ENCODE measurements around the gene ISCA2.
A peak's percentile ranks its signal among the peaks of the same experiment; 100 is the strongest.

Gene ISCA2

DNA sequence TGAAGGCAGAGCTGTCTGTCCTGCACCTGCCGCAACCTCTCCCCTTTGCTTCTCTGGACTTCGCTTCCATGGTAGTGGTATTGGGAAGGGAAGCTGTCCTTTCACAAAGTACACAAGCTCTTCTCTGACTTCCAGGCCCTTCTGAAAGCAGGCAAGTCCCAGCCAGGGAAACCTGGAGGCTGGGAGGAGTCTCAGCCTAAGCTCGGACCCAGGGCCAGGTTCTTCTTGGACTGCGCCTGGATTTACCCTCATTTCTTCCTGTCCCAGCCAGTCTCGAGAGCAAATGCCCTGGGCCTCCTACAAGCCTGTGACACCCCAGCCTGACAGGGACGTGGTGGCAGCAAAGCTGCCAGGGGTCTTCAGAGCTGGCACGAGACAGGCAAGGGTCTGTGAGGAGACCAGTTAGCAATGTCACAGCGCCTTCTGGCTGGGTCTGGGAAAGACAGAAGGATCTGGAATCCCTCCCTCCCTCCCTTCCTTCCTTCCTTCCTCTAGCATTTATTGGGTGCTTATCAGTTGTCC lies 22.4 kb downstream of the ISCA2 start (continued):
- no peak for TF ChIP-seq ZNF175 (tag by site-specific recombination; IDR thresholded peaks at IDR 0.05)
- TF ChIP-seq ZNF658 (tag by site-specific recombination; IDR thresholded peaks at IDR 0.05), result no peak
- TF ChIP-seq, protein P1, sequence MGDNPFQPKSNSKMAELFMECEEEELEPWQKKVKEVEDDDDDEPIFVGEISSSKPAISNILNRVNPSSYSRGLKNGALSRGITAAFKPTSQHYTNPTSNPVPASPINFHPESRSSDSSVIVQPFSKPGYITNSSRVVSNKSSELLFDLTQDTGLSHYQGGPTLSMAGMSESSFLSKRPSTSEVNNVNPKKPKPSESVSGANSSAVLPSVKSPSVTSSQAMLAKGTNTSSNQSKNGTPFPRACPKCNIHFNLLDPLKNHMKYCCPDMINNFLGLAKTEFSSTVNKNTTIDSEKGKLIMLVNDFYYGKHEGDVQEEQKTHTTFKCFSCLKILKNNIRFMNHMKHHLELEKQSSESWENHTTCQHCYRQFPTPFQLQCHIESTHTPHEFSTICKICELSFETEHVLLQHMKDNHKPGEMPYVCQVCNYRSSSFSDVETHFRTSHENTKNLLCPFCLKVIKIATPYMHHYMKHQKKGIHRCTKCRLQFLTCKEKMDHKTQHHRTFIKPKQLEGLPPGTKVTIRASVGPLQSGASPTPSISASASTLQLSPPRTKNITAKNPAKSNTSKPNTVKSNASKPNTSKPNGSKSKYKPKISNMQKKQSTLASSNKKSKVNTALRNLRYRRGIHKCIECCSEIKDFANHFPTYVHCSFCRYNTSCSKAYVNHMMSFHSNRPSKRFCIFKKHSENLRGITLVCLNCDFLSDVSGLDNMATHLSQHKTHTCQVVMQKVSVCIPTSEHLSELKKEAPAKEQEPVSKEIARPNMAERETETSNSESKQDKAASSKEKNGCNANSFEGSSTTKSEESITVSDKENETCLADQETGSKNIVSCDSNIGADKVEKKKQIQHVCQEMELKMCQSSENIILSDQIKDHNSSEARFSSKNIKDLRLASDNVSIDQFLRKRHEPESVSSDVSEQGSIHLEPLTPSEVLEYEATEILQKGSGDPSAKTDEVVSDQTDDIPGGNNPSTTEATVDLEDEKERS (tag by site-specific recombination; IDR thresholded peaks at IDR 0.05), result no peak
- TF ChIP-seq, protein P2, sequence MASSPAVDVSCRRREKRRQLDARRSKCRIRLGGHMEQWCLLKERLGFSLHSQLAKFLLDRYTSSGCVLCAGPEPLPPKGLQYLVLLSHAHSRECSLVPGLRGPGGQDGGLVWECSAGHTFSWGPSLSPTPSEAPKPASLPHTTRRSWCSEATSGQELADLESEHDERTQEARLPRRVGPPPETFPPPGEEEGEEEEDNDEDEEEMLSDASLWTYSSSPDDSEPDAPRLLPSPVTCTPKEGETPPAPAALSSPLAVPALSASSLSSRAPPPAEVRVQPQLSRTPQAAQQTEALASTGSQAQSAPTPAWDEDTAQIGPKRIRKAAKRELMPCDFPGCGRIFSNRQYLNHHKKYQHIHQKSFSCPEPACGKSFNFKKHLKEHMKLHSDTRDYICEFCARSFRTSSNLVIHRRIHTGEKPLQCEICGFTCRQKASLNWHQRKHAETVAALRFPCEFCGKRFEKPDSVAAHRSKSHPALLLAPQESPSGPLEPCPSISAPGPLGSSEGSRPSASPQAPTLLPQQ (tag by site-specific recombination; IDR thresholded peaks at IDR 0.05), result no peak
- no peak for TF ChIP-seq ZNF423 (tag by site-specific recombination; IDR thresholded peaks at IDR 0.05)
- no peak for TF ChIP-seq ZNF248 (tag by site-specific recombination; IDR thresholded peaks at IDR 0.05)
- no peak for TF ChIP-seq HOXA7 (CRISPR knock-in tag; IDR thresholded peaks at IDR 0.05; ENCODE audit: borderline replicate concordance)
- TF ChIP-seq KLF1 (tag by site-specific recombination; IDR thresholded peaks at IDR 0.05), result no peak

DNA sequence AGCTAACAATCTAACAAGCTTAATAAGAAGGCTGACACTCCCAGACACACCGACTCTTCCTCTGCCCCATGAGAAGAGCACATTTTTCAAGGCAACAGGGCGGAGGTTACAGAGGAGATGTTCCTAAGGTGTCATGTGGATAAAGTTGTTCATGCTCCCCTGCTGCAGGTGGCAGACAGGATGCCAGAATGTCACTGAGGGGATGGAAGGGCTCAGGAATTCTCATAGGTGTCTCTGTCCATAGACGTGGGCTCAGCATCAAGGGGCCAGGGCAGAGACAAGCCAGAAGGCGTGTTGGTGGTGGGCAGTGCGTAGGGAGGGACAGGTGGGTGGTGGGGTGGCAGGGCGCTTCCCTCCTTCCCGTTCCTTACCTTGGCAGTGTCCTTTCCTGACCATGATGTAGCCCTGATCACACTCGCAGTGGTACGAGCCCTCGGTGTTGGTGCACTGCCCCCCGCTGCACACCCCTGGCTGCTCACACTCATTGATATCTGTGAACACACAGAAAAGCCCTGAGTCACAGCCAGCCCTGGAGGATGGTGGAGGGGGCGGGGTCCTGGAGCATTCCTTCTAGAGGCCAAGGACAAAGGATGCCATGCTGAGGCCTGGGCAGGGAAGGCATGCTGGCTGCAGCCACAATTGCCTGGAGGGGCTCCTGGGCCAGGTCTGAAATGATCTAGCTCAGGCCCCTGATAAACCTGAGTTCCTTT lies 23.0 kb downstream of the ISCA2 start:
- ChIA-PET POLR2A (no interaction called here), CTCF (interaction anchor here (0.6 to 1.8 kb wide), 3 partner anchors 16 to 1917 kb away, joined by 3 to 5 read pairs (median 4); no protein-coding TSS in a partner anchor)
- TF ChIP-seq ZBTB20 (tag by site-specific recombination; IDR thresholded peaks at IDR 0.05) (0 out of 2 replicates have a peak, but pooled peaks have one; percentile 21), ZNF670 (tag by site-specific recombination; IDR thresholded peaks at IDR 0.05; ENCODE audit: low read depth) (no peak), ZNF623 (tag by site-specific recombination; IDR thresholded peaks at IDR 0.05) (no peak), ZFHX2 (tag by site-specific recombination; conservative IDR thresholded peaks at IDR 0.05) (peak; percentile 60), EGR2 (tag by site-specific recombination; IDR thresholded peaks at IDR 0.05; ENCODE audit: low read depth) (peak; percentile 54), ZNF292 (tag by site-specific recombination; IDR thresholded peaks at IDR 0.05; ENCODE audit: borderline replicate concordance, low read depth) (no peak)
- TF ChIP-seq, protein P3, sequence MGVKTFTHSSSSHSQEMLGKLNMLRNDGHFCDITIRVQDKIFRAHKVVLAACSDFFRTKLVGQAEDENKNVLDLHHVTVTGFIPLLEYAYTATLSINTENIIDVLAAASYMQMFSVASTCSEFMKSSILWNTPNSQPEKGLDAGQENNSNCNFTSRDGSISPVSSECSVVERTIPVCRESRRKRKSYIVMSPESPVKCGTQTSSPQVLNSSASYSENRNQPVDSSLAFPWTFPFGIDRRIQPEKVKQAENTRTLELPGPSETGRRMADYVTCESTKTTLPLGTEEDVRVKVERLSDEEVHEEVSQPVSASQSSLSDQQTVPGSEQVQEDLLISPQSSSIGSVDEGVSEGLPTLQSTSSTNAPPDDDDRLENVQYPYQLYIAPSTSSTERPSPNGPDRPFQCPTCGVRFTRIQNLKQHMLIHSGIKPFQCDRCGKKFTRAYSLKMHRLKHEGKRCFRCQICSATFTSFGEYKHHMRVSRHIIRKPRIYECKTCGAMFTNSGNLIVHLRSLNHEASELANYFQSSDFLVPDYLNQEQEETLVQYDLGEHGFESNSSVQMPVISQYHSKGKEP (tag by site-specific recombination; IDR thresholded peaks at IDR 0.05), result no peak
- TF ChIP-seq, protein P4, sequence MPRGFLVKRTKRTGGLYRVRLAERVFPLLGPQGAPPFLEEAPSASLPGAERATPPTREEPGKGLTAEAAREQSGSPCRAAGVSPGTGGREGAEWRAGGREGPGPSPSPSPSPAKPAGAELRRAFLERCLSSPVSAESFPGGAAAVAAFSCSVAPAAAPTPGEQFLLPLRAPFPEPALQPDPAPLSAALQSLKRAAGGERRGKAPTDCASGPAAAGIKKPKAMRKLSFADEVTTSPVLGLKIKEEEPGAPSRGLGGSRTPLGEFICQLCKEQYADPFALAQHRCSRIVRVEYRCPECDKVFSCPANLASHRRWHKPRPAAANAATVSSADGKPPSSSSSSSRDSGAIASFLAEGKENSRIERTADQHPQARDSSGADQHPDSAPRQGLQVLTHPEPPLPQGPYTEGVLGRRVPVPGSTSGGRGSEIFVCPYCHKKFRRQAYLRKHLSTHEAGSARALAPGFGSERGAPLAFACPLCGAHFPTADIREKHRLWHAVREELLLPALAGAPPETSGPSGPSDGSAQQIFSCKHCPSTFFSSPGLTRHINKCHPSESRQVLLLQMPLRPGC (tag by site-specific recombination; IDR thresholded peaks at IDR 0.05), result no peak
- H3K36me3 ChIP-seq (ENCODE audit: control insufficient read depth in 2 of 2, insufficient read depth in 1 of 2, low read length in 2 of 2), result no peaks in the 10 kb centered on the region
- no peak overlapping the region for H3K4me3 ChIP-seq (ENCODE audit: low read depth, low read length)
- H3K27ac ChIP-seq (ENCODE audit: extremely low read depth, low read depth, low read length), result no peak overlapping the region
- H3K4me1 ChIP-seq (ENCODE audit: control insufficient read depth, insufficient read depth, low read length), result no peaks in the 10 kb centered on the region
- no peaks in the 10 kb centered on the region for H3K9me3 ChIP-seq (ENCODE audit: control insufficient read depth, insufficient read depth, low read depth, low read length)
